ENCODE data around the gene BCDIN3D. TPM values are rescaled to one million over a fixed set of nuclear protein-coding genes. Genes with fewer than 3 reads are reported as not detected.

The BCDIN3D gene
- total RNA-seq, 4 donors from 2014 or later = 0.20 to 2.4 (median 2.0) TPM

GRCh38 chr12:49843876-49844437 is 1.1 kb upstream of the BCDIN3D start:
- WGBS, 2 donors (ENCODE audit: low coverage in 1 of 2) = 92 to 100% methylated on average over 2 to 4 of the region's 4 CpGs
- no peak overlapping the region for H3K4me3 ChIP-seq
- TF ChIP-seq POLR2A (IDR thresholded peaks at IDR 0.05) (no peak), POLR2AphosphoS5 (IDR thresholded peaks at IDR 0.05) (no peak), EP300 (IDR thresholded peaks at IDR 0.05; ENCODE audit: low read depth) (no peak), CTCF (IDR thresholded peaks at IDR 0.05) (no peak)
- no peaks in the 10 kb centered on the region for H3K9me3 ChIP-seq
- no peaks in the 10 kb centered on the region for H3K36me3 ChIP-seq
- peaks cover 0 to 18% (median 15%) of the 10 kb centered on the region in 4 donors for H3K4me1 ChIP-seq
- H3K27me3 ChIP-seq = peaks cover 15% of the 10 kb centered on the region
- intact Hi-C loops (cut with DNase I; ENCODE audit: low total_unique reads) (loop anchor here (5.0 kb wide), 1 partner anchor 82 kb away; no protein-coding TSS in a partner anchor), in situ Hi-C loops (cut with MboI; ENCODE audit: low pct_ligation_motif_present in 1 of 4, low pct_unique_long_range_greater_than_20kb in 1 of 4, low sequenced_read_pairs in 3 of 4) (no loop called here)
- peak overlapping the region in 1 of 4 donors; percentile 94 for H3K27ac ChIP-seq
- DNase-seq = no peak

- no peak for DNase-seq
- no peaks in the 10 kb centered on the region for H3K36me3 ChIP-seq
- H3K4me1 ChIP-seq = peaks cover 0 to 18% (median 15%) of the 10 kb centered on the region in 4 donors
- WGBS, 2 donors (ENCODE audit: low coverage in 1 of 2) = 82 to 85% methylated on average over 7 of the region's 7 CpGs
- in situ Hi-C loops (cut with MboI; ENCODE audit: low pct_ligation_motif_present in 1 of 4, low pct_unique_long_range_greater_than_20kb in 1 of 4, low sequenced_read_pairs in 3 of 4) (no loop called here), intact Hi-C loops (cut with DNase I; ENCODE audit: low total_unique reads) (loop anchor here (5.0 kb wide), 1 partner anchor 81 kb away; no protein-coding TSS in a partner anchor)
- H3K9me3 ChIP-seq = no peaks in the 10 kb centered on the region
- TF ChIP-seq CTCF (IDR thresholded peaks at IDR 0.05) = no peak
- TF ChIP-seq EP300 (IDR thresholded peaks at IDR 0.05; ENCODE audit: low read depth) = no peak
- peaks cover 9% of the 10 kb centered on the region for H3K27me3 ChIP-seq
- H3K27ac ChIP-seq = peak overlapping the region; percentile 86 to 94 (median 94)
- peak overlapping the region in 3 of 4 donors; percentile 52 to 62 (median 56) for H3K4me3 ChIP-seq
Measured at GRCh38 chr12:49843411-49843810, 505 bp upstream of the BCDIN3D start.

GRCh38 chr12:49838973-49839633 is 3.8 kb downstream of the BCDIN3D start:
- no peak for DNase-seq
- H3K27me3 ChIP-seq = no peaks in the 10 kb centered on the region
- in situ Hi-C loops (cut with MboI; ENCODE audit: low pct_ligation_motif_present in 1 of 4, low pct_unique_long_range_greater_than_20kb in 1 of 4, low sequenced_read_pairs in 3 of 4) = loop anchor here in 1 of 4 donors (10.0 kb wide), 1 partner anchor 64 kb away; no protein-coding TSS in a partner anchor
- peaks cover 0 to 18% (median 15%) of the 10 kb centered on the region in 4 donors for H3K4me1 ChIP-seq
- no peak overlapping the region for H3K4me3 ChIP-seq
- TF ChIP-seq CTCF (IDR thresholded peaks at IDR 0.05) (peak; percentile 48 to 60 (median 49)), POLR2AphosphoS5 (IDR thresholded peaks at IDR 0.05) (no peak)
- 34 to 55% methylated on average over 3 of the region's 3 CpGs for WGBS, 2 donors (ENCODE audit: low coverage in 1 of 2)
- intact Hi-C loops (cut with DNase I; ENCODE audit: low total_unique reads) = no loop called here
- no peaks in the 10 kb centered on the region for H3K36me3 ChIP-seq
- no peaks in the 10 kb centered on the region for H3K9me3 ChIP-seq
- H3K27ac ChIP-seq = no peak overlapping the region

- WGBS, 2 donors (ENCODE audit: low coverage in 1 of 2) = 77 to 84% methylated on average over 4 to 5 of the region's 5 CpGs
- H3K27me3 ChIP-seq = no peaks in the 10 kb centered on the region
- peaks cover 0 to 9% (median 8%) of the 10 kb centered on the region in 4 donors for H3K4me1 ChIP-seq
- H3K4me3 ChIP-seq = no peak overlapping the region
- DNase-seq = no peak
- TF ChIP-seq POLR2A (IDR thresholded peaks at IDR 0.05) (no peak), POLR2AphosphoS5 (IDR thresholded peaks at IDR 0.05) (no peak), EP300 (IDR thresholded peaks at IDR 0.05; ENCODE audit: low read depth) (no peak), CTCF (IDR thresholded peaks at IDR 0.05) (no peak)
- no peak overlapping the region for H3K27ac ChIP-seq
- H3K36me3 ChIP-seq = no peaks in the 10 kb centered on the region
- intact Hi-C loops (cut with DNase I; ENCODE audit: low total_unique reads) = no loop called here
- H3K9me3 ChIP-seq = no peaks in the 10 kb centered on the region
- in situ Hi-C loops (cut with MboI; ENCODE audit: low pct_ligation_motif_present in 1 of 4, low pct_unique_long_range_greater_than_20kb in 1 of 4, low sequenced_read_pairs in 3 of 4) = loop anchor here in 2 of 4 donors (5.0 to 10.0 kb wide), 2 partner anchors 56 to 58 kb away; no protein-coding TSS in a partner anchor
Measured at GRCh38 chr12:49832836-49833421, 10.0 kb downstream of the BCDIN3D start.
